Breast epithelium (tissue), 3 donors: ENCODE measurements around the gene DCUN1D4.

ENCODE experiments used
- CTCF ChIP-seq, 3 donors: fragments of 450-650 bp; IDR thresholded peaks; one replicate each; pipeline ENCODE4 v1.5.1; 2016 to 2017; ENCODE audit warnings: antibody characterized with exemption in 3 of 3, mild to moderate bottlenecking in 3 of 3, moderate library complexity in 3 of 3
- POLR2AphosphoS5 ChIP-seq, 3 donors: sonication (generic); formaldehyde crosslinking; IDR thresholded peaks; one replicate each; pipeline ENCODE4 v1.6.1; 2017; ENCODE audit warnings: antibody characterized with exemption in 3 of 3

- TF ChIP-seq CTCF (IDR thresholded peaks at IDR 0.05) (no peak), POLR2AphosphoS5 (IDR thresholded peaks at IDR 0.05) (no peak)
Measured at GRCh38 chr4:51878431-51878830, 35.5 kb downstream of the DCUN1D4 start.
